K562 (cell line): Measurements from ENCODE around the gene PEAR1. TPM values are rescaled to one million over a fixed set of nuclear protein-coding genes. Genes with fewer than 3 reads are reported as not detected.

Source experiments
- AFF1 ChIP-seq, 2 experiments: fragments of 450-650 bp; IDR thresholded peaks; 2 replicates each; pipeline ENCODE4 v1.6.1; 2018; ENCODE audit warnings: mild to moderate bottlenecking in 2 of 2, low read depth in 1 of 2; ENCODE audit not compliant: partially characterized antibody in 2 of 2
- BCL6 ChIP-seq: fragments of 250-450 bp; sonication (Bioruptor Pico); IDR thresholded peaks from 2 replicates; pipeline ENCODE4 v1.4.0; 2020
- BDP1 ChIP-seq: IDR thresholded peaks from 3 replicates; pipeline ENCODE4 v1.6.1; 2011; ENCODE audit not compliant: insufficient read length, insufficient read depth
- CHD1 ChIP-seq: fragments of 200-600 bp; sonication (generic); IDR thresholded peaks from one replicate; pipeline ENCODE4 v1.6.1; 2012; ENCODE audit warnings: mild to moderate bottlenecking, moderate library complexity, low read length, inconsistent platforms
- DEAF1 ChIP-seq: fragments of 450-650 bp; formaldehyde crosslinking; IDR thresholded peaks from 2 replicates; pipeline ENCODE4 v1.4.0; 2020; ENCODE audit warnings: mild to moderate bottlenecking, moderate library complexity
- ESRRA ChIP-seq: fragments of 450-650 bp; IDR thresholded peaks from 2 replicates; pipeline ENCODE4 v1.6.1; 2014; ENCODE audit warnings: low read depth, mild to moderate bottlenecking, moderate library complexity, borderline replicate concordance
- FOXJ2 ChIP-seq: fragments of 200-800 bp; sonication (Bioruptor generic); IDR thresholded peaks from 2 replicates; pipeline ENCODE4 v1.6.1; 2016; ENCODE audit warnings: missing genetic modification characterization, missing compliant biosample characterization
- FOXJ3 ChIP-seq: sonication (generic); formaldehyde crosslinking; IDR thresholded peaks from 2 replicates; pipeline ENCODE4 v1.4.0; 2020; ENCODE audit warnings: mild to moderate bottlenecking, missing genetic modification reagents
- HMGN3 ChIP-seq: IDR thresholded peaks from 2 replicates; pipeline ENCODE4 v1.6.1; 2011; ENCODE audit warnings: borderline replicate concordance, low read depth, mild to moderate bottlenecking, mixed read lengths, low read length; ENCODE audit not compliant: insufficient read length; ENCODE audit errors: extremely low read depth
- NR0B1 ChIP-seq: fragments of 450-650 bp; IDR thresholded peaks from one replicate; pipeline ENCODE4 v1.6.1; 2018; ENCODE audit warnings: mild to moderate bottlenecking, moderate library complexity; ENCODE audit not compliant: partially characterized antibody
- NR2F6 ChIP-seq: fragments of 450-650 bp; formaldehyde crosslinking; IDR thresholded peaks from 2 replicates; pipeline ENCODE4 v1.4.0; 2020; ENCODE audit warnings: mild to moderate bottlenecking
- POLR2AphosphoS2 ChIP-seq: IDR thresholded peaks from 2 replicates; pipeline ENCODE4 v1.6.1; 2012; ENCODE audit warnings: low read length, improper control_type of control experiment
- SIN3B ChIP-seq: fragments of 450-650 bp; IDR thresholded peaks from 2 replicates; pipeline ENCODE4 v1.6.1; 2017; ENCODE audit warnings: low read depth, mild to moderate bottlenecking, moderate library complexity
- SMAD1 ChIP-seq: fragments of 150-350 bp; IDR thresholded peaks from 2 replicates; pipeline ENCODE4 v1.6.1; 2014; ENCODE audit warnings: low read length, low read depth; ENCODE audit not compliant: partially characterized antibody
- TEAD1 ChIP-seq, 2 experiments: fragments of 450-650 bp in 1 of 2; sonication (generic) in 1 of 2; formaldehyde crosslinking; IDR thresholded peaks; 2 replicates each; pipeline versions ENCODE4 v1.4.0 to v1.8.0; 2020 to 2022; ENCODE audit warnings: mild to moderate bottlenecking in 2 of 2, missing genetic modification reagents in 1 of 2
- ZBTB26 ChIP-seq: fragments of 450-650 bp; formaldehyde crosslinking; IDR thresholded peaks from 2 replicates; pipeline ENCODE4 v1.4.0; 2022; ENCODE audit warnings: missing genetic modification characterization
- ZNF23 ChIP-seq: fragments of 250-450 bp; sonication (Bioruptor Pico); IDR thresholded peaks from 2 replicates; pipeline ENCODE4 v1.4.0; 2020; ENCODE audit warnings: mild to moderate bottlenecking
- ZNF263 ChIP-seq: sonication (generic); formaldehyde crosslinking; IDR thresholded peaks from 2 replicates; pipeline ENCODE4 v1.8.0; 2022; ENCODE audit warnings: mild to moderate bottlenecking, missing genetic modification reagents, borderline replicate concordance
- ZNF282 ChIP-seq: sonication (generic); formaldehyde crosslinking; IDR thresholded peaks from 2 replicates; pipeline ENCODE4 v1.8.1; 2023; ENCODE audit warnings: missing genetic modification reagents
- ZNF695 ChIP-seq: fragments of 450-650 bp; formaldehyde crosslinking; IDR thresholded peaks from 2 replicates; pipeline ENCODE4 v1.4.0; 2020; ENCODE audit warnings: mild to moderate bottlenecking, moderate library complexity
- ZNF764 ChIP-seq: fragments of 250-450 bp; sonication (Bioruptor Pico); IDR thresholded peaks from 2 replicates; pipeline ENCODE4 v1.4.0; 2020; ENCODE audit warnings: low read depth, mild to moderate bottlenecking, moderate library complexity
- ZNF830 ChIP-seq: fragments of 250-450 bp; sonication (Bioruptor Pico); IDR thresholded peaks from 2 replicates; pipeline ENCODE4 v1.5.0; 2021; ENCODE audit warnings: mild to moderate bottlenecking
- polyA plus RNA-seq, 8 experiments: library from polyadenylated mRNA; depleted of rRNA in 4 of 8; stranded (reverse) in 5 of 8; unstranded in 3 of 8; fragments of >200 nt; fragmentation: Nextera tagmentation in 2 of 8; fragmentation: Illumina TruSeq in 1 of 8; extraction: Ambion mirVana in 2 of 8; extraction: Trizol in 1 of 8; gene quantifications; 2 replicates each; pipeline versions ENCODE4 v1.2.1 to v1.2.3, GENCODE V29; 2011 to 2014; ENCODE audit warnings: inconsistent platforms in 1 of 8, missing spikeins in 1 of 8
- total RNA-seq, 7 experiments: library from RNA; depleted of rRNA in 6 of 7; stranded (reverse); fragments of >200 nt in 6 of 7; fragmentation: Illumina TruSeq in 2 of 7; extraction: Trizol in 2 of 7; gene quantifications; 2 replicates each; pipeline versions ENCODE4 v1.2.1 to v1.2.3, GENCODE V29; 2011 to 2021; ENCODE audit warnings: low replicate concordance in 1 of 7

The PEAR1 gene
- total and polyA plus RNA-seq, 9 of the 15 experiments (the other 6 are each of a cell fraction or from before 2014, with no cell fraction given) = 0.87 to 13.9 (median 6.1) TPM

GRCh38 chr1:156958247-156958714, 64.8 kb downstream of the PEAR1 start (continued):
- TF ChIP-seq SMAD1 = no peak
- TF ChIP-seq TEAD1 (CRISPR knock-in tag; IDR thresholded peaks at IDR 0.05) = peak; percentile 95 to 99
- TF ChIP-seq ZNF23 (CRISPR knock-in tag) = peak; percentile 69
- TF ChIP-seq NR2F6 (CRISPR knock-in tag) = no peak
- no peak for TF ChIP-seq SIN3B
- TF ChIP-seq HMGN3 = peak; percentile 60
- no peak for TF ChIP-seq ZNF830 (CRISPR knock-in tag)
- TF ChIP-seq ZNF263 (CRISPR knock-in tag) = 0 out of 2 replicates have a peak, but pooled peaks have one; percentile 23
- no peak for TF ChIP-seq ZBTB26 (CRISPR knock-in tag)
- TF ChIP-seq DEAF1 (CRISPR knock-in tag) = 0 out of 2 replicates have a peak, but pooled peaks have one; percentile 20
- TF ChIP-seq AFF1 (IDR thresholded peaks at IDR 0.05; ENCODE audit: low read depth in 1 of 2, partially characterized antibody in 2 of 2) = peak in 1 of 2 experiments; percentile 88
- no peak for TF ChIP-seq FOXJ3 (CRISPR knock-in tag)
- TF ChIP-seq BCL6 (CRISPR knock-in tag) = 0 out of 2 replicates have a peak, but pooled peaks have one; percentile 73
- TF ChIP-seq BDP1 = no peak
- TF ChIP-seq CHD1 = no peak
- no peak for TF ChIP-seq POLR2AphosphoS2
- TF ChIP-seq FOXJ2 (tag) = no peak
- TF ChIP-seq NR0B1 = no peak
- TF ChIP-seq ZNF282 (CRISPR knock-in tag) = no peak
- TF ChIP-seq ESRRA = peak; percentile 95; the same call in 1 of the 2 replicates
- TF ChIP-seq ZNF695 (CRISPR knock-in tag) = no peak
- TF ChIP-seq ZNF764 = no peak
